OCI-LY7 (cell line): ENCODE measurements around the gene ACP5.

ENCODE experiments used
- CTCF ChIP-seq: fragments of 200-600 bp; sonication (generic); conservative IDR thresholded peaks from 2 replicates; pipeline ENCODE4 v1.5.1; 2014; ENCODE audit warnings: mild to moderate bottlenecking, antibody characterized with exemption, low read length, moderate library complexity, mixed read lengths
- EZH2phosphoT487 ChIP-seq: fragments of 200-600 bp; sonication (generic); IDR thresholded peaks from 2 replicates; pipeline ENCODE4 v1.6.1; 2018; ENCODE audit warnings: low read depth, borderline replicate concordance, mild to moderate bottlenecking, mixed run types, antibody characterized with exemption, low read length, moderate library complexity, mixed read lengths

DNA sequence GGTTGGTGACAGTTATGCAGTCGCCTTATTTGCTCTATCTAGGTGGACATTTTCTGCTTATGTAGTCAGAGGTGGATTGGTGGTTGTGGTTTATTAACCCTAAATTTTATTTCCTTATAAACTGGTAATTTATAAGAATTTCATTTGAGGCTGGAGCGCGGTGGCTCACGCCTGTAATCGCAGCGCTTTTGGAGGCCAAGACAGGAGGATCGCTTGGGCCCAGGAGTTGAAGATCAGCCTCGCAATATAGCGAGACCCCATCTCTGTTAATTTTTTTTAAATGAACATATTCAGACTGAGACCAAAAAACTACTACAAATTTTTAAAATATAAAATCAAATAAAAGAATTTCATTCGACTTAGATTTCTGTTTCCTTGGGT, 20.6 kb upstream of the ACP5 start:
- TF ChIP-seq CTCF (no peak), EZH2phosphoT487 (no peak)
